ENCODE data around the gene RFNG.

Gene RFNG

DNA sequence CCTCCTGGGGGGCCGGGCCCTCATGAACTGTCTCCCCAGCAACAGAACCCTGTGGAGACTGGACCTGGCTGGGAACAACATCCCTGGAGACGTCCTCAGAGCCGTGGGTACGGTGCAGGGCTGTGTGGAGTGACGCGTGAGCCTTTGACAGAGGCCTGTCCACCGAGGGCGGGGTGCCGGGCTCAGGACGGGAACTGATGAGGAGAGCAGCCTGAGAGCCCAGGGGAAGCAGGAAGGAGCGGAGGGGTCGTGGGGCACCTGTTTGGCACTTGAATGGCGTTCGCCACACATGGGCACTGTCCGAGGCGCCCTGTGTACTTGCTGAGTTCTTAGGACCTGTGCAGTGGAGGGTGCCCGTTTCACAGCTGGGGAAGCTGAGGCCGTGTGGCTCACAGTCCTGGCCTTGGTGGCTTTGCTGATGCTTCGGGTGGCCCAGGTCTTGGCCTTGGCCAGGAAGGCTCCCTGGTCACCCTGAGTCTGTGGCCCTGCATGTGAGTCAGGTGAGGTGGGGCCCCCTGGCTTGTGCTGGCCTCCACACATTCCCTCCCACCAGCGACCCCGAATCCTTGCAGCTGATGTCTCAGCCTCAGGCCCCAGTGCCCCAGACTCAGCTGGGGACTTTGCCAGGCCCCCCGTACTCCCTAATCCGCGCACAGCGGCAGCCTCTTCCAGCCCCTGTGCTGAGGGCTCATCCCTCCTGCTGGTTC lies 26.1 kb downstream of the RFNG start:
- no peak for DNase-seq (ENCODE audit: low read depth in 2 of 2)

DNA sequence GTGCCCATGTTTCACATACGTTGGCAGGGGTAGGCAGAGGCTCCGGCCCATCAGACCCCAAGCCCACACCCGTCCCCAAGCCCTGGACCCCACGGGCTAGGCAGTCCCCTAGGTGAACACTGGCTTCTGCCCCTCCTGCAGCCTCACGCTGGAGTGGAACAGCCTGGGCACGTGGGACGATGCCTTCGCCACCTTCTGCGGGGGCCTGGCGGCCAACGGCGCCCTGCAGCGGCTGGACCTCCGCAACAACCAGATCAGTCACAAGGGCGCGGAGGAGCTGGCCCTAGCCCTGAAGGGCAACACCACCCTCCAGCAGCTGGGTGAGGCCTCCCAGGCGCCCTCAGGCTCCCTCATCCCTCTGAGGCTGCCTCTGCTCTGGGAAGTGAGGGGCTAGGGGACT lies 26.8 kb downstream of the RFNG start:
- no peak for DNase-seq (ENCODE audit: low read depth in 2 of 2)

DNA sequence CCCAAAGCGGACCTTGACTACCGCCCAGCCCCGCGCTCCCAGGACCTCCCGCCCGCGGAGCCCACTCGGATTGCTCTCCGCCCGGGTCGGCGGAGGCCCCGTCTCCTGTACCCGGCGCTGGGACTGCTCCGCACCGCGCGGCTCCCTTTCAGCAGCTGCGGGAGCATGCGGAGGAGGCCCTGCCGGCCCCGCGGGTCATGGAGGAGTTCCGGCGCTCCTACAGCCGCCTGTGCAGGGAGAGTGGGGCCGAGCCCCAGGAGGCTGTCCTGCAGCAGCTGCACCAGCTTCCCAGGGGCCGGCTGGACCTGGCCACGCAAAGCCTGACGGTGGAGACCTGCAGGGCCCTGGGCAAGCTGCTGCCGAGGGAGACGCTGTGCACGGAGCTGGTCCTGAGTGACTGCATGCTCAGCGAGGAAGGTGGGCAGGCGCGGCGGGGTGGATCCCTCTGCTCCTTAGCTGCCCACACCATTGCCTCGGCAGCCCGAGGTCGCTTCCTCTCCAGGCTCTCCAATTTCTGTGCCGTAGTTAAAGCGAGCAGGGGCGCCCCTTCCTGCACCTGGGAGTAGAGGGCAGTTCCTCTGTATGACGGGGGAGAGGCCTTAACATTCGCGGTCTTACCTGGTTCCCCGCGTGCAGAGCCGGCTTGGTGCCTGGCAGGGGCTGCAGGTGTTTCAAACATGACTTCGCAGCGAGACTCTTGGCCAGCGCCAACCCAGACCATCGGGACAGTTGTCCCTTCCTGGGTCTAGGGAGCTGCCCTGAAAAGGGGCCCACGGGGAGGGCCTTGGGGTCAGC lies 28.0 kb downstream of the RFNG start:
- DNase-seq (ENCODE audit: low read depth in 2 of 2): no peak

DNA sequence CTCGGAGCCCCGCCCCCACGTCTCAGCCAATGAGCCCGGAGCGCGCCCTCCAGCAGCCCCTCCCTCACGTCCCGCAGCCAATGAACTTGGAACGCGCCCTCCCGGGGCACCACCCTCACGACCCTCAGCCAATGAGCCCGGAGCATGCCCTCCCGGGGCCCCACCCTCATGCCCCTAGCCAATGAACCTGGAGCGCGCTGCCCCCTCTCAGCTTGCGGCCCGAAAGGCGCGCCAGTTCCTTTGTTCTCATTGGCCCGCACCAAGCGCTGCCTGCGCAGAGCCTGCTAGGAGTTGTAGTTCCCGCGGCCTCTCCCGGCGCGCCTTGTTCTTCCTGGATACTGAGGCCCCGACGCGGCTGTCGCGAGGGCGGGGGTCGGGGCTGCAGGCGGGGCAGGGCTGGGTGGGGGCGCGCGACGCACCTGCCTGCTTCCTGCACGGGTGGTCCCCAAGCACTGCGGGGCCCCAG lies 28.6 kb downstream of the RFNG start, which contains the start of gene LRRC45:
LRRC45 (plus strand) TSS at position 325 of the 466 bp plus-strand sequence. CDS start 339 bp downstream, outside the sequence.
- DNase-seq (ENCODE audit: low read depth in 2 of 2): peak; percentile 99

DNA sequence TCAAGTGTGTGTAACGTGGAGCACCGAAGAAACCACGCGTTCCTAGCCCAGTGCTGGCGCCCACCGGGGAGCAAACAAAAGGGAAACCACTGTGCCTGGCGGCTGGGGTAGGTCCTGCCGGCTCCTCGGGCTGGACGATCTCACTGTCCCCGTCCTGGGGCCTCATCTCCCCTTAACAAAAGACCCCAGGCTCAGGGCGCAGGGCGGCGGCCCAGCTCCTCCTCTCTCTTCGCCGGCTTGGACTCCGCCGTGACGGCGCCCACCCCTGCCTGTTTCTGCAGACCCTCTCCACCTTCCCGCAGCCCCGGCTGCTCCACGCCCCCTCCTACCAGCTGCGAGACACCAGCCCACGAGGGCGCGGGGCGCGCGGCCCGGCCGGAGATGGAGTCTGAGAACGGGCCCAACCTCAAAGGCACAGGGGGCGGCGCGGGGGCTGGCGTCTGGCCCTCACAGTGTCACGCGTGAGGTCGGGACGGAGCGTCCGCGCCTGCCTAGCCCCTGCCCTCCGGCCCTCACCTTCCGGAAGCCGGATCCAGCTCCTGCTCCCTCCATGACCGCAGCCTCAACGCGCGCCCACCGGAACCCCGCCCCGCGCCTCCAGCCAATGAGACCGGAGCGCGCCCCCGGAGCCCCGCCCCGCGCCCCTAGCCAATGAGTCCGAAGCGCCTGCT lies 29.2 kb downstream of the RFNG start, which contains the start of gene CENPX:
CENPX (minus strand) TSS at position 569 of the 671 bp plus-strand sequence; CDS start at position 552, 17 bp downstream.
- no peak for DNase-seq (ENCODE audit: low read depth in 2 of 2)

DNA sequence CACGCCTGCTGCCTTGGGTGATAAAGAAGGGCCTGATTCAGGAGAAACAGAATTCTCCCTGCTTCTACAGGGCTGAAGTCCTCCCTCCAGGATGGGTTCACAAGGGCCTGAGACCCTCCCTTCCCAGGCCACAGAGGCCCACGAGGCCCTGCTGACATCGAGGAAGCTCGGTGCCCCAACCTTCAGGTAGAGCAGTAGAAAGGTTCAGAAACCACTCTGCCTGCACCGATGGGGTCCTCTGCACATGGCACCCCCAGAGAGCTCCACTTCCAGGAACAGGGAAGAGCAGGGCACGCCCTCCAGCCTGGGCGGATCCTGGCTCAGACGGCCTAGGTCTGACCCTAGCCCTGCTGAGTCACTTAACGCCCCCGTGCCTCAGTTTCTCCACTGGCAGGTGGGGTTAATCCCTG lies 29.7 kb downstream of the RFNG start:
- no peak for DNase-seq (ENCODE audit: low read depth in 2 of 2)

DNA sequence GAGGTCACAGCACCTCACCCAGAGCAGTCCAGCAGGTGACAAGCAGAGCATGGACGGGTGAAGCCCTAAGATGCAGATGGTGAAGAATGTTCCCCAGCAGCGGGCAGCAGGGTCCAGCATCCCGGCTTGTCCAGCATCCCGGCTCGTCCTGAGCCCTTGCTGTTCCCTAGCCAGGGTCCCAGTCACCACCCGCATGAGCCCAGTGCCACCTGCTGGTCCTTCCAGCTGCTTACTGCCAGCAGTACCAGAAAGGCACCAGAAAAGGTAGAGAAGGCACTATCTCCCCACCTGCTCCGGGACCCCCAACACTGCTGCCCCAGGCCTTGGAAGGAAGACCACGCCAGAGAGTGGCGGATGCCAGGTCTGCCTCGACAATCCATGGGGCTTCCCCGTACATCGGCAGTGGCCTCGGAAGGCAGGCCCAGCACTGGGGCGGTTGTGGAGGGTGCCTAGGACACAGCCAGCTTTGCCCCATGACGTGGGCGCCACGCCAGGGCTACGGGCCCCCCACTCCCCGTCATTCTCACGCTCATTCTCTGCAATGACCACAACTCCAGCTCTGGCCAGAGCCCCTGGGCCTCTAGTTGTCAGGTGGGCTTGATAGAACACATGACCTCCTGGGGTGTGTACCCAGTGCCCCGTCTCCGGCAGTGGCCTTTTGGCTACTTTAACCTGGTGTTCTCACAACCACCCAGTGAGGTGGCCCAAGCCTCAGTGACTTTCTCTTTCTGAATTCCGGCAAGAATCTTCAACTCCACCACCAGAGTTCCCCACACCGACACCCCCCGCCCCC lies 30.3 kb downstream of the RFNG start:
- DNase-seq (ENCODE audit: low read depth in 2 of 2): peak in 1 of 2 donors; percentile 35

DNA sequence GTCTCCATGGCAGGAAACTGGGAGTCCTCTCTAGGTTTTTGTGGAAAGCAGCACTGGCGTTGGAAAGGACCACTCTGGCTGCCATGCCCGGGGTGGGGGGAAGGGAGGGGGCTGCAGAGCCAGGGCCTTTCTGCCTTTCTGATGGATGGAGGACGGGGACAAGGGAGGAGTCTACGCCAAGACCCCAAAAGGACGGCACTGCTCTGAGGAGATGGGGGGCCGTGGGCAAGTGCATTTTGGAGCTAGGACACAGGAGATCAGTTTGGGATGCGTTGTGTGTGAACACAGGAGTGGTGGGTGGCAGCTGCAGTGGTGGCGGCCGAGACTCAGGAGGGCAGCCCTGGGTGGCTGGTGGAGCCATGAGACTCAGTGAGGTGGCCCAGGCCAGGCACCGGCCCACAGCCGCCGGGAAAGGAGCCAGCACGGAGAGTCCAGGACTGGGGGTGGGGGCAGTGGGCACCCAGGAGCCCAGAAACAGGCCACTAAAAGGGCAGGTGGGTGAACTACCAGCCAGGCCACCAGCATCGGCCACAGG lies 31.0 kb downstream of the RFNG start:
- no peak for DNase-seq (ENCODE audit: low read depth in 2 of 2)

DNA sequence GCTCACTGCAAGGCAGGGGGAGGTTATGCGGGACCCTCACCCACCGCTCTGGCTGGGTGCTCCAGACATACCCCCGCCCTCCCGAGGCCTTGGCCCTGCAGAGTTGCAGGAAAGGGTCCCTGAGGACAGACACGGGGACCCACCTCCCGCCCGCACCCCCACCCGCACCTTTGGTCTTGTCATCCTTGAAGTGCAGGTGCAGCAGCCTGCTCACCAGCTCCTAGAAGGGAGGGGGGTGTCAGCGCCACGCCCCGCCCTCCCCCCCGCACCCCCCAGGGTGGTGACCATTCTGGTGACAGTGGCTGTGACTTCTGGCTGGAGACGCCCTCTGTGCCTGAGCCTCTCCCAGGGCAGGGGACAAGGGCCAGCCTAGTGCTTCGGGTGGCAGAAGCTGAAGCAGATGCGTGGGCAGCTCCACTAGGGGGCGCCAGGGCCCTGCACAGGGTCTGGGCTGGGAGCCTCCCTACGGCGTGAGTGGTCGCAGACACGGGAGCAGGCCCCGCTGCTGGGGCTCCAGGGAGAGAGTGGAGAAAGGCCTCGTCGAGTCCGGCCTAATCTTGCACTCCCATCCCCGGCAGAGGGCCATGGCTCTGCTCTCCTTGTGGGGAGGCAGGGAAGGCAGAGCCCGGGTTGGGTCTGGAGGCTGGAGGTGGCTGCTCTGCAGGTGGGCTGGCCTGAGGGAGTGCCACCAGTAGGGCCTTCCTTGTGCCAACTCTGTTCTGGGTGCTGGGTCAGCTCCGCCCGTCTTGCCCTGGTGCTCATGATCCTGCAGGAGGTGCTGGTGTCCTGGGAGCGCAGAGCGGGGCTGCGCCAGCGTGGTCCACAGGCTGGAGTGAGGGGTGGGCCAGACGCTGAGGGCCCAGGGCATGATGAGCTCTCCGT lies 31.7 kb downstream of the RFNG start:
- peak in 1 of 2 donors; percentile 50 for DNase-seq (ENCODE audit: low read depth in 2 of 2)

DNA sequence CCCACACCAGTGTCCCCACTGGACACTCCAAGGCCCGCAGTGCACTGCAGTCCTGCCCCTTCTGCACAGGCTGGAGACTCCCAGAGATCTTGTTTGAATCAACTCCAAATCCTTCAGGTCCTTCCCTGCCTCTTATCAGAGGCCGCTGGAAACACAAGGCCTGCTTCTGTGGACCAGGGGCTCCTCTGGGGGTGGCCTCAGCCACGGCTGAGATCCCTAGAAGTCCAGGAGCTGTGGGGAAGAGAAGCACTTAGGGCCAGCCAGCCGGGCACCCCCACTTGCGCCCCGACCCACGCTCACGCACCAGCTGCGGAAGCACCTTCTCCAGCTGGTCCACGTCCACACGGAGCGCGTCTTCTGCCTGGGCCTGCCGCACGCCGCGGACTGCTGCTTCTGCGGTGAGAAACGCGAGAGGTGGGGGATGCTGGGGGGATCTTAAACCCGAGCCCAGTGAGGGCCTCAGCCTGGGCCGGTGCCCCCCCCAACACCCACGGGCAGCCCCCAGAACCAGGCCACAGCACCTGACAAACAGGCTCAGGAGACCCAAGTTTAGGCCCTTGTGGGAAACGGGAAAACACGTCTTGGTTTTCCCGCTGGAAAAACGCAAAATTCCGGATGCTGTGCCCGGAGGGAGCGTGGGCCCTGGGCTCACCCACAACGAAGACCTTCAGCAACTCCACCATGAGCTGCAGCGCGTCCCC lies 32.5 kb downstream of the RFNG start:
- DNase-seq (ENCODE audit: low read depth in 2 of 2): no peak

DNA sequence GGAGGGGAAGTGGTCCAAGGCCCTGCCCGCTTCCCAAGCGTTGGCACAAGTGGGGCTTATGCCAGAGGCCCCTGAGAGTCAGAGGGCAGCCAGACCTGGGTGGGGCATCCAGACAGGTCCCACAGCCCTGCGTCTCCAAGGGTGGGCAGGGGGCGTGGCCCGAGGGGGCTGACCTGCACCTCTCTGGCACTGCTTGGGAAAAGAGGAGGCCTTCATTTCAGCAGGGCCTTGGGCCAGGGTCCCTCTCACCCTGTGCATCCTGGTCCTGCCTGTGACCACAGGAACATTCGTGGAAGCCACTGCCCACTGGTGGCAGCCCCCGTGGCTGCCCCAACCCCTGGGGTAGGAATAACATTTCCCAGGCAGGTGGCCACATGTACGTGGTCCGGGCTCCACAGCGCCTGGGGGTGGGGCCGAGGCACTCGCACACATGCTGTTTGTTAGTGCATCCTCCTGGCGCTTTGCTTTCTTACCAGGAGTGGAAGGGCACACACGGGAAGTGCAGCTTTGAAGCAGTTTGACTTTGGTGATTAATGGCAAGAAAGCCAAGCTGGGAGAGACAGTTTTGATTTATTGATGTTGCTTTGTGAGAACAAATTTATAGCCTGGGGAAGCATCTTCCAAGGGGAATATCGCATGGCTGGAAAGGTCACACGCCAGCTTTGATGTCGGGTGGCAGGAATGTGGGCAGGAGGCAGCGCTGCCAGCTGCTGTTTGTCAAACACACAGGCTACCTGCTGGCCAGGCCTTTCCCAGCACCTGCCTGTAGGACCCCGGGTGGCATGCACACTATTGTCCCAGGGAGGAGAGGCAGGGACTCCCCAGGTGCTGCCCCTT lies 33.2 kb downstream of the RFNG start:
- DNase-seq (ENCODE audit: low read depth in 2 of 2): no peak

DNA sequence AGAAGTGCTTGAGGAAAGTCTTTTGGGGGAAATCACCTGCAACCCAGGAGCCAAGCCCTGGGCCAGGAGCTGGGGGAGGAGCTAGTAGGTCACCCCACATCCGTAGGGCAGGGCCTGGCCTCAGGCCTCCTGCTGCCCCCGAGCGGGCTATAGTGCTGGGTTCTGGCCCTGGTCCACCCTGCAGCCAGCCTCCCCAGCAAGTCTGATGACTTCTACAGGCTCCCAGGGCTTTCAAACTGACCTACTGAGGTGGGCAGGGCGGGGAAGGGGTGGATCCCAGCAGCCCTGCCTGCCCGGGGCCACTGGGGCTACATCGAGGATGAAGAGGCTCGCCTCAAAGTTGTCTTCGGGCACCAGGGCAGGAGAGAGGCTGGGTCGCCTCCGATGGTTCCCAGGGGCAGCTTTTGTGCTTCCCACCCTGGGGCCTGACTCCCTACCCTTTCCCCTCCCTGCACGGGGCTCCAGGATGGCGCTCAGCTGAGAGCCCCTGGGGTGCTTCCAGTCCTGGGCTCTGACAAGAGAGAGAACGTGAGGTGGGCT lies 33.9 kb downstream of the RFNG start:
- DNase-seq (ENCODE audit: low read depth in 2 of 2): no peak

DNA sequence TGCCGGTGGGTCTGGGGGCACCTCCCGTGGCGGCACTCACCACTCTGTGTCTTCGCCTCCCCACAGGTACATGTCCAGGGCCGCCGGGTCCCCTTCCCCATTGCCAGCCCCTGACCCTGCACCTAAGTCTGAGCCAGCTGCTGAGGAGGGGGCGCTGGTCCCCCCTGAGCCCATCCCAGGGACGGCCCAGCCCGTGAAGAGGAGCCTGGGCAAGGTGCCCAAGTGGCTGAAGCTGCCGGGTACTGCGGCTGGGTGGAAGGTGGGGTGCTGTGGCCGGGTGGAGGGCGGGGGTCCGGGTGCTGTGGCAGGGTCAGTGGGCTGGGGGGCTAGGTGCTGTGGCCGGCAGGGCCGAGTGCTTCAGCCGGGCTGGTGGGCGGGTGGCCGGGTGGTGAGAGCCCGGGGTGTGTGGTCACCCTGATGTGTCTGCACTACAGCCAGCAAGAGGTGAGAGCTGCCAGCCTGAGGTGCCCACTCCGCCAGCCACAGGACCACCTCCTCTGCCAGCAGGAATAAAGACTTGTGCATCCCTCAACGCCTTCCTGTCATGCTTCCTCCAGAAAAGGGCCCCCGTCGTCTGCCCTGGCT lies 34.6 kb downstream of the RFNG start:
- DNase-seq (ENCODE audit: low read depth in 2 of 2): no peak

DNA sequence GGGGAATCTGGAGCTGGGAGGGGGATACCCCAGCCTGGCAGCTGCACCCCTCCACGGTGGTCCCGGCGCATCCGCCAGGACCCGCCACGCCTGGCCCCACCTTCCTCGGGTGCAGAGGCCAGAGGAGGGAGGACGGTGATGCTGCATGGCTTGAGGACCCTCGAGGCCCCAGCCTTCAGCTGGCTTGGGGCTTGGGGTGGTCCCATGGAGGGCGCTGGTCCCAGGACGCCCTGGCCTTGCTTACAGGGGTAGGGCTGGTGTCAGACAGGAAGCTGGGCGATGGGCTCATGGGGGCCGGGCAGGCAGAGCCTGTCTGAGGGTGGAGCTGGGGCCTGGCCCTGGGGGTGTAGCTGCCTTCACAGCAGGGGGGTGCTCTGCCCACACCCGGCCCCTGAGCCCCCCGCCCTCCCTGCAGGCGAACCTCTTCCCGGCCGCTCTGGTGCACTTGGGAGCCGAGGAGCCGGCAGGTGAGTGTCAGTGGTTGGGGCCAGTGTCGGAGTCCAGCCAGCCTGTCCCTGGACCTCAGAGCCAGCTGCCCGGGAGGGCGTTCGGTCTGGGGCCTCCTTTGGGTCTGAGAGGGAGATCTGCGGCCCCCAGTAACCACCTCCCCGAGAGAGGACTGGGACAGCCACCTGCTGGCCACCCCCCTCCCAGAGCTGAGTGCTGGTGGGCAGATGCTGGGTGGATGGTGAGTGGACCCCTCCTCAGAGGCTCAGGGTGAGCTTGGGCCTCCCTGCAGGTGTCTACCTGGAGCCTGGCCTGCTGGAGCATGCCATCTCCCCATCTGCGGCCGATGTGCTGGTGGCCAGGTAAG lies 35.3 kb downstream of the RFNG start:
- no peak for DNase-seq (ENCODE audit: low read depth in 2 of 2)

DNA sequence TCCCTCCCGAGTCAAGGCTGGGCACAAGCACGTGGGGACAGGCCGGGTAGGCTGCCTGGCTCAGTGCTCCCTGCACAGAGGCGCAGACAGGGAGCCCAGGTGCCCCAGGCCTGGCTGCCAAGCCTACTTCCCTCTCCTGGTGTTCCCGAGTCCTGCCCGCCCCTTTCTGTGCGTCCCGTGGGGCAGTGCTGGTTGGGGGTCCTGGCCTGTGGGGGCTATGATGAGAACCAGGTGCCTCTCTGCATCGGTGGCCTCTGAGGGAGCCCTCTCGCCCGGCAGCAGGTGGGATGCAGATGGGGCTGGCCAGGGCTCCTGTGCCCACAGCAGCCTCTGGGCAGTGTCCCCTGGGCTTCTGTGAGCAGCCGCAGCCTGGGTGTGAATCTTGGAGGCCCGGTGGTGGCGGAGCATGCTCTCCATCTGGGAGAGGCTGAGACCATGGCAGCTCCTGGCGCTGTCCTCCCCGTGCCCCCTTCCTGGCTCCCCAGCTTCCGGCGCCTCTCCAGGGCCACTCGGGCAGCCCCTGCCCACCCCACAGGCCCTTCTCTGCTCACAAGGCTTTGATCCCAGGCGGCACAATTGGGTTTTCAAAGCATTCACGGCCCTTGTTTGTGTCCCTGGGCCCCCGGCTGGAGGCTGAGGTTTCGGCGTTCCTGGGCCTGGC lies 36.2 kb downstream of the RFNG start:
- no peak for DNase-seq (ENCODE audit: low read depth in 2 of 2)

DNA sequence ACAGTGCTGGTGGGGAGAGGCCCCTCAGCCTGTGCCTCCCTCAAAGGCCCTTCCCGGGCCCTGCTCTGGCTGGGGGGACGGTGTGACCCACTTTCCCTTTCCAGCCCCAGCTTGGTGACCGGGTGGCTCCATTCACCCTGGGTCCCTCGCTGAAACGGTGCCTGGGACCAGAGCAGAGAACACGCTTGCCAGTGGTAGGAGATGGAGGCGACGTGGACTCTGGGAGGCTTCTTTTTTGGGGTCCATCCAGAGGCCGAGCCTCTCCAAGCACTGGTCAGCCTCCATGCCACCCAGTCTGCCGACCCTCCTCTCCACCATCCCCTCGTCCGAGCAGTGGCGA lies 36.7 kb downstream of the RFNG start:
- no peak for DNase-seq (ENCODE audit: low read depth in 2 of 2)

DNA sequence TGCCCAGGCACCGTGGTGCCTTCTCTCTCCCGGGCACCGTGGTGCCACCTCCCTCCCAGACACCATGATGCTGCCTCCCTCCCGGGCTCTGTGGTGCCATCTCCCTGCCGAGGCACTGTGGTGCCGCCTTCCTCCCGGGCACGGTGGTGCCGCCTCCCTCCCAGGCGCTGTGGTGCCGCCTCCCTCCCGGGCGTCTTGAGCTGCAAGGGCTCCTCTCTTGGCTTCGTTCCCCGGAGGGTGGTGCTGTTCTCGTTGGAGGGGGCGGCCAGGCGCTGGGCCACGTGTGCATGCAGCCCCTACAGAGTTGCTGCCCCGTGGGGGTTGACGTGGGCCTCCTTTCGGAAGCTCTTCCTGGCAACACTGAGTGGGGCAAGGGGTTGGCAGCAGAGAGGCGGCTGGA lies 37.2 kb downstream of the RFNG start:
- DNase-seq (ENCODE audit: low read depth in 2 of 2): no peak

All from stimulated activated CD8-positive, alpha-beta memory T cell treated with anti-CD3 and anti-CD28 coated beads, Interleukin-7, amount 100 ng/mL, for 1 hour (primary cell).